Large intestine (tissue), 1 donor: ENCODE results near the gene SPDYE17. TPM values are rescaled to one million over a fixed set of nuclear protein-coding genes. Genes with fewer than 3 reads are reported as not detected.

Experiments used
- polyA plus RNA-seq: library from polyadenylated mRNA; unstranded; fragments of 120-200 nt; gene quantifications from one replicate; pipeline ENCODE4 v1.2.1, GENCODE V29; 2013

Gene SPDYE17
- polyA plus RNA-seq, 1 donor, result not detected

Other genes with a start within 250 kb of the SPDYE17 start
- 1.2 TPM for gene SPDYE18, start 30.2 kb upstream of the SPDYE17 start, polyA plus RNA-seq
- gene CCDC146, start 90.3 kb upstream of the SPDYE17 start, polyA plus RNA-seq, result 13.4 TPM
- gene FGL2, start 167.5 kb upstream of the SPDYE17 start, polyA plus RNA-seq, result 50.6 TPM